Measurements from ENCODE around the gene GOLGA6L1.
"Not testable (repeated sequence)": the region's sequence is repeated elsewhere in the genome, so short reads cannot be mapped to it uniquely, and the experiment has no call there.

Gene GOLGA6L1

GRCh38 chr15:23136722-23137121 is at the start of gene GOLGA6L1:
TSS of gene GOLGA6L1 (minus strand) at chr15:23136822. CDS start at chr15:23136731, 91 bp downstream.
- H3K27ac ChIP-seq; DNase-seq (ENCODE audit: low spot score); H3K4me3 ChIP-seq: not testable (repeated sequence)

GRCh38 chr15:23181201-23181600 is 44.6 kb upstream of the GOLGA6L1 start:
- not testable (repeated sequence) for H3K4me3 ChIP-seq; H3K27ac ChIP-seq; DNase-seq (ENCODE audit: low spot score)

- not testable (repeated sequence) for H3K4me3 ChIP-seq; DNase-seq (ENCODE audit: low spot score); H3K27ac ChIP-seq
Measured at GRCh38 chr15:23180547-23180927, 43.9 kb upstream of the GOLGA6L1 start.

GRCh38 chr15:23179768-23180546 is 43.3 kb upstream of the GOLGA6L1 start:
- not testable (repeated sequence) for H3K4me3 ChIP-seq, H3K27ac ChIP-seq

GRCh38 chr15:23176683-23177082 is 40.1 kb upstream of the GOLGA6L1 start:
- H3K27ac ChIP-seq; DNase-seq (ENCODE audit: low spot score); H3K4me3 ChIP-seq: not testable (repeated sequence)

More at GRCh38 chr15:23179768-23180546, 43.3 kb upstream of the GOLGA6L1 start:
- DNase-seq (ENCODE audit: low spot score) = not testable (repeated sequence)

- H3K27ac ChIP-seq; DNase-seq (ENCODE audit: low spot score); H3K4me3 ChIP-seq: not testable (repeated sequence)
Measured at GRCh38 chr15:23175606-23176005, 39.0 kb upstream of the GOLGA6L1 start.

- H3K27ac ChIP-seq; H3K4me3 ChIP-seq; DNase-seq (ENCODE audit: low spot score): not testable (repeated sequence)
Measured at GRCh38 chr15:23174609-23175140, 38.1 kb upstream of the GOLGA6L1 start.

- H3K27ac ChIP-seq; H3K4me3 ChIP-seq; DNase-seq (ENCODE audit: low spot score): not testable (repeated sequence)
Measured at GRCh38 chr15:23132787-23133186, 3.8 kb downstream of the GOLGA6L1 start.

GRCh38 chr15:23118208-23118607 is 18.4 kb downstream of the GOLGA6L1 start:
- Histone ChIP-seq H3K4me3 (no peak overlapping the region), H3K27ac (no peak overlapping the region)
- DNase-seq (ENCODE audit: low spot score) = no peak
- TF ChIP-seq CTCF (IDR thresholded peaks at IDR 0.05) = no peak

- H3K4me3 ChIP-seq = no peak overlapping the region
- TF ChIP-seq CTCF (IDR thresholded peaks at IDR 0.05) = no peak
- DNase-seq (ENCODE audit: low spot score) = no peak
- H3K27ac ChIP-seq = no peak overlapping the region
Measured at GRCh38 chr15:23095796-23096195, 40.8 kb downstream of the GOLGA6L1 start.

GRCh38 chr15:23083115-23083514 is 53.5 kb downstream of the GOLGA6L1 start:
- H3K27ac ChIP-seq = no peak overlapping the region
- no peak overlapping the region for H3K4me3 ChIP-seq
- no peak for TF ChIP-seq CTCF (IDR thresholded peaks at IDR 0.05)
- DNase-seq (ENCODE audit: low spot score) = no peak

GRCh38 chr15:23081996-23082737 is 54.5 kb downstream of the GOLGA6L1 start:
- not testable (repeated sequence) for H3K4me3 ChIP-seq; DNase-seq (ENCODE audit: low spot score); H3K27ac ChIP-seq
